HG03520 (cell line): ENCODE measurements around the gene ZNF318.

Experiments
- ATAC-seq: cut with Tn5 transposase; IDR thresholded peaks from one replicate; pipeline ENCODE4 v1.9.1; 2021; ENCODE audit warnings: mild to moderate bottlenecking, moderate library complexity; ENCODE audit not compliant: unreplicated experiment

The ZNF318 gene

DNA sequence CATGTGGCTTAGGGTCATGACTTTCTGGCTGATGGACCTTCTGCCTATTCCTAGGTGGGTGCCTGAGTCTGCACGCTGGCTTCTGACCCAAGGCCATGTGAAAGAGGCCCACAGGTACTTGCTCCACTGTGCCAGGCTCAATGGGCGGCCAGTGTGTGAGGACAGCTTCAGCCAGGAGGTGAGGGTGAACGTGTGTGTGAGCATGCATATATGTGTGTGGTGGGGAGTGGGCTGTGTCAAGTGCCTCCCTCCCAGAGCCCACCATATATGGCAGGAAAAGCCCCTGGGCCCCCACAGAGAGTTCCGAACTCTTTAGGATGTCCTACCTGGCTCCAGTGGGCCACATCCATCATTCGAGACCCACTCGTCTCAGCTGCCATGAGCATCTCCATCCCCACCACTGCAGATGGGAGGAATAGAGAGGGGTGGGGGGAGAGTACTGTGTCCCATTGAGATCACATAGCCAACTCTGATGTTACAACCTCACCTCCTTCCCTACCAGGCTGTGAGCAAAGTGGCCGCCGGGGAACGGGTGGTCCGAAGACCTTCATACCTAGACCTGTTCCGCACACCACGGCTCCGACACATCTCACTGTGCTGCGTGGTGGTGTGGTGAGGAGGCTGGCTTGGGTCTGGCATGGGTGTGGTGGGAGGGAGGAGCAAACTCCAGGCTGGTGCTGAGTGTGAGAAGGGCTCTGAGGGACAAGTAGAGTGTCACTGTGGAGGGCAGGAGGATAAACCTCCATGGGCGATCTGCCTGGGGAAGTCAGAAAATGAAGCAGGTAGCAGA, 68.2 kb downstream of the ZNF318 start:
- no peak for ATAC-seq

GRCh38 chr6:43299338-43300293, 69.8 kb downstream of the ZNF318 start:
- ATAC-seq: no peak

GRCh38 chr6:43298565-43299337, 70.7 kb downstream of the ZNF318 start:
- ATAC-seq: no peak

DNA sequence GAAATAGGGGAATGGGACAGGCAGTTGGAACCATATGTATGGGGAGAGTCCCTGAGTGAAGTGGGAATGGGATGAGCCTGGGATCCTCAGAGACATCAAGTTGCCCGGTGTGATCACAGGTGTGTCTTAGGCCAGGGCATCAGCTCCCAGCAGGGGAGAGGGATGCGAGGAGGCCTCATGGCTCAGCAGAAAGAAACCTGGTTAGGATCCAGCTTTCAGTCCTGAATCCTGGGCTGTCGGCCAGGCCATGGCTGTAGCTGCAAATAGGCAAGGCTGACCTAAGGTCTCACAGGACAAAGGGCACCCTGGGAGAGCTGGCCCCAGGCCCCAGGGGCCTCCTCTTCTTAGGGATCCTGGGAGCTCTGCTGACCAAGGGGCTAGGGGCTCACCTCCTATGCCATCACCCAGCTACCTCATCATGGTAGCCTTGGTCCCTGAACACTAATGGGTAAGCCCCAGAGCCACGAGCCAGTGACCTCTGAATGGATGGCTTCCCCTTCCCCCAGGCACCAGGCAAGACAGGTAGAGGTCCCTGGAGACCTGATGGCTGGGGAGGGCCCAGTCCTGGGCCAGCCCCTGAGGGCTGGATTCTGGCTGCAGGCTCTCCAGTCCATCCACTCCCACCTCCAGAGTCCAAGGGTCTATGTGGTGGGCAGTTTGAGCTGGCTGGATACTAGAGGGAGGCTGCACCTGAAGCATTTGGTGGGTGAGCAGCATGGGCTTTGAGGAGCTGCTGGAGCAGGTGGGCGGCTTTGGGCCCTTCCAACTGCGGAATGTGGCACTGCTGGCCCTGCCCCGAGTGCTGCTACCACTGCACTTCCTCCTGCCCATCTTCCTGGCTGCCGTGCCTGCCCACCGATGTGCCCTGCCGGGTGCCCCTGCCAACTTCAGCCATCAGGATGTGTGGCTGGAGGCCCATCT, 71.5 kb downstream of the ZNF318 start, which contains the start of gene SLC22A7:
Gene SLC22A7, plus strand, starts transcription at position 617 of the 921 bp plus-strand sequence. Its CDS starts 99 bp downstream, at position 716.
- ATAC-seq: no peak

DNA sequence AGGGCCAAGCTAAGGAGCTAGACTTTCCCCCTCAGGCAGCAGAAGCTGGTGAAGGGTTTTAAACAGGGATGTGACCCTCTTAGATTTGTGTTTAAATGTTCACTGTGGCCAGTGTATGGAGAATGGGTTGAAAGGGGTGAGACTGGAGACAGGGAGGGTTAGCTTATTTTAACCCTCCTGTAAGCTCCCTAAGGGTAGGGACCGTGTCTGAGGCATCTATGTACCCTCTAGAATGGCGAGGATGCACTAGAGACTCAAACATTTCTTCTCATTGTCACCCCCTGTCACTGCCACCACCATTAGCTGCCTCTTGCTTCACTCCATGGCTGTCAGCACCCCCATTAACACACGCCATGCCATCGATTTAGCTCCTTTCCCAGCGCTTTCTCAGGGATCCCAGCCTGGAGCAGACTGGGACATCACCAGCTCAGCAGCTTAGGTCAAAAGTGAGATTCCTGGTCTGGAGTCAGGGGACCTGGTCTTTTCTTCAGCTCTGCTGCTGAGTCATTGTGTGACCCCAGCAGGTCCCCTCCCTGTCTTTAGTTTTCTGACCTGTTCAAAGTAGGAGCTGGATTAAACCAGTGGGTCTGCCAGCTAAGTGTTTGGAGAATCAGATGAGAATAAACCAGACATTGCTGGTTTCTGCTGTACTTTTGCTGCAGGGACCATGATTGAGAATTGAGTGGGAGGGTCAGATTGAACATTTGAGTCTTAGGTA, 72.5 kb downstream of the ZNF318 start:
- ATAC-seq: no peak

- ATAC-seq: no peak
Measured at GRCh38 chr6:43295456-43295855, 74.0 kb downstream of the ZNF318 start.

DNA sequence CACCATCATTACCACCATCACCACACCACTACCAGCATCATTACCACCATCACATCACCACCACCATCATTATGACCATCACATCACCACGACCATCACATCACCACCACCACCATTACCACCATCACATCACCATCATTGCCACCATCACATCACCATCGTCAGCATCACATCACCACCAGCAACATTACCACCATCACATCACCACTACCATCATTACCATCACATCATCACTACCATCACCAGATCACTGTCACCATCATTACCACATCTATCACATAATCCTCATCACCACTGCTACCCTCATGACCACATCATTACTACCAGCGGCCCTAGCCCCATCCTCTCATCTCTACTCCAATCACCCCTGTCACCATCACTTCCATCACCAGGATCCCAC, 74.9 kb downstream of the ZNF318 start:
- no peak for ATAC-seq

DNA sequence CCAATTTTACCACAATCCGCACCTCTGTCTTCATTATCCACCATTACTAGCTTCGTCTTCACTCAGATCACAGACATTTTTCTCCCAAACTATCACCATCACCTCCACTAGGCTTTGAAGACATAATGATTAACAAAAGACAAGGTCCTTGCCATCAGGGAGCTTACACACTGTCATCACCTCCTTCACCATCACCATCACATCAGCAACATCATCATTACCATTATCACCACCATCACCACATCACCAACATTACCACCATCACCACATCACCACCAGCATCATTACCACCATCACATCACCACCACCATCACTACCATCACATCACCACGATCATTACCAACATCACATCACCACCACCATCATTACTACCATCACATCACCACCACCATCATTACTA, 75.7 kb downstream of the ZNF318 start:
- no peak for ATAC-seq

- ATAC-seq: no peak
Measured at GRCh38 chr6:43292763-43293318, 76.6 kb downstream of the ZNF318 start.

- no peak for ATAC-seq
Measured at GRCh38 chr6:43292341-43292740, 77.1 kb downstream of the ZNF318 start.

- ATAC-seq: no peak
Measured at GRCh38 chr6:43291708-43292107, 77.7 kb downstream of the ZNF318 start.

GRCh38 chr6:43290905-43291355, 78.5 kb downstream of the ZNF318 start:
- ATAC-seq: no peak

- ATAC-seq: no peak
Measured at GRCh38 chr6:43290339-43290904, 79.0 kb downstream of the ZNF318 start.

DNA sequence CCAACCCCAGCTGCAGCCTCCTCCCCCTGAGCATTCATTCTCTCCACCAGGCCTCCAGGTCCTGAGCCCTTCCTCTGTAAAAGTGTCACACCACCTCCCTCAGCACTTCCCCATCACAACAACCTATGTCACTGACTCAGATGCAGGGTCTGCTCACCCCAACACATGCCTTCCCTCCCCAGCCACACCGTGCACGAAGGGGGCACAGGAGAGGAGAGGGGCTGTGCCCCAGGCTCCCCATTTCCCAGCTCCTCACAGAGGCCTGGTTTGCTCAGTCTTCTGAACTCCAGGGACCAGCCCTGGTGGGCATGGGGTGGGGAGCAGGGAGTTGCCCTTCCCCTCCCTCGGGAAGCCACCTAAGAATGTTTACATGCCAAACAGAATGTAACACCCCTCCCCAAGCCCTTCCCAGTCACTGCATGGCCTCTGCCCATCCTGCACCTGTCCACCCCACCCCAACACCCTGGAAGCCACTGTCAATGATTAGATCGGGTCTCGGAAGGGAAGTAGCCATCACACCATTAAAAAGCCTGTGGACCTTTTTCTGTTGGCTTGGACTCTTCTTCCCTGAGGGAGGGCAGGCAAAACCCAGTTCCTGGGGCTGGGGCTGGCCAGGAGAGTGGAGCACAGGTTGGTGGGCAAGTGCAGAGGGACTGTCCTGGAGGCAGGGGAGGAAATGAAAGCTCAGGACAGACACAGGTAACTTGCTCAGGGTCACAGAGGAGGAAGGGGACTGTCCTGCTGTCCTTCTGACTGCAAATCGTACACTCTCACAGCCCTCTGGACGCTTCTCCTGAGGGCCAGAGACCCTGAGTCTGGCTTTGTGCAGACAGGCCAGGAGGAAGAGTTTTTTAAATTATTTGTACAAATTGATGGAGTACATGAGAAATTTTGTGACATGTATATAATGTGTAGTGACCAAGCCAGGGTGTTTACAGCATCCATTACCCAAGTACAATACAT, 81.4 kb downstream of the ZNF318 start:
- ATAC-seq: no peak

DNA sequence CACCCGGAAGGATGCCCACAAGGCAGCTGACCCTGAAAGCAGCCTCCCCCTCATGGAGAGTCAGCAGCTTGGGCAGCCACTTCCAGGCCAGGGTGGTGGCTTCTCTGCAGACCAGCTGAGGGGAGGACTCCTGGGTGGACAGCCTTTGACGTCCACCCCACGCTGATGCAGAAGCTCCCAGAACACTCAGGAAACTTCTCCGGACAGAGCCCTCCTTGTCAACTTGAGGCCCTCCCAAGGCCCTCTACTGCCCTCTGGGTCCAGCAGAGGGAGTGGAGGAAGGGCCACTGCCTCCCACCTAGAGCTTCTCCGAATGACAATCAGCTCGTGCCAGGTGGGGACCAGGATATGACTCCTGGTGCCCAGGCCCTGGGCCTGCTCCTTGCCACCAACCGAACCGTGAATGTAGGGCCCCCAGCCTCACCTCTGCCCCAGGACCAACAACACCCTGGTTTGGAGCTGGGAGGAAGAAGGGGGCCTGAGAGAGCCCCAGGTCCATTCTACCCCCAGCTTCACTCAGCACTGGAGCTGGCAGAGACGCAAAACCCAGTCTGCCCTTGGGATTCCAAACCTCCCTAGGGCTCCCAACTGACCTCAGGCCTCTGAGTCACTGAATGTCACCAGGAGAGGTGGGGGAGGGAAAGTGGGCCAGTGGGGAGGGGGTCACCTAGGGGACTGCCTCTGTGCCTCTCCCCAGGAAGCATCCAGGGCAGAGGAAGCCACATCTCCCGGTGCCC, 82.3 kb downstream of the ZNF318 start:
- no peak for ATAC-seq

DNA sequence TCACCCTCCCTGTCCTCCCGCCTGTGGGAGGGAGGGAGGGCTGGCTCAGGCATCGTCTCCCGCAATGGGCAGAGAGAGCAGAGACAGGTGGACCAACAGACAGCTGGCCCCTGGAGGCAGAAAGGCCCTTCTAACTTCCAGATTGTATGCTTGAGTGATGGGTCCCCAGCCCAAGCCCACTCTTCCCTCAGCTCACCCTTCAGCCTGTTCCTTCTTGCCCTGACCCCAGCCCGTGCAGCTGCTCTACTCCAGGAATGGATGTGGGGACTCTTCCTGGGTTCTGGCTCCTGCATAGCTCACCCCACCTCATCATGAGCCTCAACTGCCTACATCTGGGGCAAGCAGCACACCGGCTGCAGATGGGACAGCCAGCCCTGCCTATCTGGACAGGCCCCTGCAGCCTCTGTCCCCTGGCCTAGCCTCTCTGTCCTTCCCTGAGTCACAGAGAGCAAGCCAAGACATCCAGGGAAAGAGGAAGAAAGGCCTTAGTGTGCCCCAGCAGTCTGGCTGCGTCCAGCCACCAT, 82.9 kb downstream of the ZNF318 start:
- no peak for ATAC-seq
